SK-N-SH (cell line): ENCODE results near the gene VGF. TPM values are rescaled to one million over a fixed set of nuclear protein-coding genes. Genes with fewer than 3 reads are reported as not detected.
"Not testable (repeated sequence)": the region's sequence is repeated elsewhere in the genome, so short reads cannot be mapped to it uniquely, and the experiment has no call there.

Experiments
- CTCF ChIA-PET: fragments of 300-600, 350-600 bp; formaldehyde crosslinking; extraction: SDS; loops from one replicate; lab custom pipeline; 2021; lab: Yijun Ruan, JAX
- POLR2A ChIA-PET: fragments of 350-600 bp; sonication (Branson Sonifier 250); formaldehyde crosslinking; extraction: SDS; loops from one replicate; lab custom pipeline; 2020; ENCODE audit warnings: antibody characterized with exemption, inconsistent platforms; lab: Yijun Ruan, JAX
- DNase-seq: peaks from one replicate; pipeline ENCODE4 v3.0.0; 2012
- H2AFZ ChIP-seq: fragments of 200-600 bp; sonication (generic); 2 replicates; pipeline ENCODE4 v1.8.1; 2016; ENCODE audit warnings: antibody characterized with exemption, mild to moderate bottlenecking, low read depth
- H3F3A ChIP-seq: fragments of 200-600 bp; sonication (generic); replicated peaks from 2 replicates; pipeline ENCODE3; 2016; ENCODE audit warnings: antibody characterized with exemption, mild to moderate bottlenecking; ENCODE audit not compliant: insufficient read depth
- H3K27ac ChIP-seq, 2 experiments: fragments of 200-500 bp in 1 of 2; fragments of 200-600 bp in 1 of 2; sonication (Bioruptor generic) in 1 of 2; sonication (generic), shearing (Covaris generic) in 1 of 2; 2 replicates each; pipeline versions ENCODE4 v1.5.1 to v1.6.1; 2014 to 2016; ENCODE audit warnings: low read depth in 2 of 2, inconsistent platforms in 1 of 2, low read length in 1 of 2, mild to moderate bottlenecking in 1 of 2, mixed read lengths in 1 of 2
- H3K27me3 ChIP-seq: fragments of 200-600 bp; sonication (generic), shearing (Covaris generic); 2 replicates; pipeline ENCODE4 v1.6.1; 2016; ENCODE audit warnings: mixed run types; ENCODE audit not compliant: insufficient read depth
- H3K36me3 ChIP-seq, 2 experiments: fragments of 200-500 bp in 1 of 2; fragments of 200-600 bp in 1 of 2; sonication (Bioruptor generic) in 1 of 2; sonication (generic) in 1 of 2; replicated peaks in 1 of 2; 2 replicates each; pipeline versions ENCODE3 to v1.5.1; 2014 to 2016; ENCODE audit warnings: low read length in 1 of 2, mild to moderate bottlenecking in 1 of 2; ENCODE audit not compliant: insufficient read depth in 2 of 2, control insufficient read depth in 1 of 2
- H3K4me1 ChIP-seq, 2 experiments: fragments of 200-500 bp in 1 of 2; fragments of 200-600 bp in 1 of 2; sonication (Bioruptor generic) in 1 of 2; sonication (generic), shearing (Covaris generic) in 1 of 2; 2 replicates each; pipeline versions ENCODE4 v1.5.1 to v1.6.1; 2014 to 2016; ENCODE audit warnings: low read depth in 1 of 2, low read length in 1 of 2, mixed run types in 1 of 2; ENCODE audit not compliant: insufficient read depth in 2 of 2, control insufficient read depth in 1 of 2
- H3K4me2 ChIP-seq: fragments of 200-600 bp; sonication (generic), shearing (Covaris generic); 2 replicates; pipeline ENCODE4 v1.6.1; 2017; ENCODE audit warnings: mixed run types
- H3K4me3 ChIP-seq, 2 experiments: fragments of 200-500 bp in 1 of 2; fragments of 200-600 bp in 1 of 2; sonication (Bioruptor generic) in 1 of 2; sonication (generic), shearing (Covaris generic) in 1 of 2; 2 replicates each; pipeline versions ENCODE4 v1.5.1 to v1.8.1; 2014 to 2016; ENCODE audit warnings: low read depth in 2 of 2, inconsistent platforms in 1 of 2, low read length in 1 of 2, mild to moderate bottlenecking in 1 of 2, mixed read lengths in 1 of 2, moderate library complexity in 1 of 2
- H3K79me2 ChIP-seq: fragments of 200-600 bp; sonication (generic); 2 replicates; pipeline ENCODE4 v1.8.1; 2017; ENCODE audit warnings: mild to moderate bottlenecking; ENCODE audit not compliant: insufficient read depth
- H3K9ac ChIP-seq: fragments of 200-600 bp; sonication (generic); 2 replicates; pipeline ENCODE4 v1.6.1; 2017; ENCODE audit warnings: mixed run types
- H3K9me2 ChIP-seq: fragments of 200-600 bp; sonication (generic); 2 replicates; pipeline ENCODE4 v1.6.1; 2017; ENCODE audit warnings: mixed run types
- H3K9me3 ChIP-seq: fragments of 200-600 bp; sonication (generic); 2 replicates; pipeline ENCODE4 v1.6.1; 2017; ENCODE audit warnings: mixed run types, mild to moderate bottlenecking, moderate library complexity
- H4K20me1 ChIP-seq: fragments of 200-600 bp; sonication (generic); 2 replicates; pipeline ENCODE4 v1.6.1; 2017; ENCODE audit warnings: mild to moderate bottlenecking, mixed run types; ENCODE audit not compliant: insufficient read depth
- FOXM1 ChIP-seq: IDR thresholded peaks from 2 replicates; pipeline ENCODE4 v1.4.0; 2012; ENCODE audit warnings: low read depth, mild to moderate bottlenecking
- GATA2 ChIP-seq: sonication (generic); formaldehyde crosslinking; IDR thresholded peaks from 2 replicates; pipeline ENCODE4 v1.5.0; 2020; ENCODE audit warnings: mild to moderate bottlenecking, missing genetic modification reagents
- MEF2A ChIP-seq: IDR thresholded peaks from 2 replicates; pipeline ENCODE4 v1.4.0; 2012; ENCODE audit warnings: low read depth, borderline replicate concordance
- MXI1 ChIP-seq: IDR thresholded peaks from 2 replicates; pipeline ENCODE4 v1.6.1; 2012; ENCODE audit warnings: mild to moderate bottlenecking, low read depth, low read length, improper control_type of control experiment
- POLR2AphosphoS5 ChIP-seq: IDR thresholded peaks from 2 replicates; pipeline ENCODE4 v1.6.1; 2012; ENCODE audit warnings: low read depth, low read length
- RAD21 ChIP-seq: IDR thresholded peaks from 2 replicates; pipeline ENCODE4 v1.6.1; 2012; ENCODE audit warnings: mild to moderate bottlenecking, low read length
- SIN3A ChIP-seq: IDR thresholded peaks from 2 replicates; pipeline ENCODE4 v1.6.1; 2012; ENCODE audit warnings: low read depth, mild to moderate bottlenecking, low read length, moderate library complexity, borderline replicate concordance
- TAF1 ChIP-seq: IDR thresholded peaks from 2 replicates; pipeline ENCODE4 v1.6.1; 2012; ENCODE audit warnings: low read depth, mild to moderate bottlenecking, low read length, moderate library complexity, borderline replicate concordance
- WGBS: methylation state at CpG from one replicate; pipeline ENCODE4 v1.1.6; 2017; ENCODE audit warnings: low lambda C conversion rate; 5-methylcytosine and 5-hydroxymethylcytosine counted together
- polyA plus RNA-seq, 3 experiments: library from polyadenylated mRNA; depleted of rRNA; stranded (reverse); fragments of >200 nt; gene quantifications; 2 replicates each; pipeline ENCODE4 v1.2.3, GENCODE V29; 2012
- TF ChIP-seq, protein P1 (sequence below): fragments of 150-350 bp; IDR thresholded peaks from 2 replicates; pipeline ENCODE4 v1.6.1; 2016; ENCODE audit warnings: mild to moderate bottlenecking, low read depth, low read length
- TF ChIP-seq, protein P2 (sequence below): fragments of 150-350 bp; IDR thresholded peaks from 2 replicates; pipeline ENCODE4 v1.6.1; 2017; ENCODE audit warnings: antibody characterized with exemption, low read length, low read depth, borderline replicate concordance

VGF gene
- polyA plus RNA-seq, 1 of the 3 experiments (the other 2 are of a cell fraction): 54.3 TPM

DNA sequence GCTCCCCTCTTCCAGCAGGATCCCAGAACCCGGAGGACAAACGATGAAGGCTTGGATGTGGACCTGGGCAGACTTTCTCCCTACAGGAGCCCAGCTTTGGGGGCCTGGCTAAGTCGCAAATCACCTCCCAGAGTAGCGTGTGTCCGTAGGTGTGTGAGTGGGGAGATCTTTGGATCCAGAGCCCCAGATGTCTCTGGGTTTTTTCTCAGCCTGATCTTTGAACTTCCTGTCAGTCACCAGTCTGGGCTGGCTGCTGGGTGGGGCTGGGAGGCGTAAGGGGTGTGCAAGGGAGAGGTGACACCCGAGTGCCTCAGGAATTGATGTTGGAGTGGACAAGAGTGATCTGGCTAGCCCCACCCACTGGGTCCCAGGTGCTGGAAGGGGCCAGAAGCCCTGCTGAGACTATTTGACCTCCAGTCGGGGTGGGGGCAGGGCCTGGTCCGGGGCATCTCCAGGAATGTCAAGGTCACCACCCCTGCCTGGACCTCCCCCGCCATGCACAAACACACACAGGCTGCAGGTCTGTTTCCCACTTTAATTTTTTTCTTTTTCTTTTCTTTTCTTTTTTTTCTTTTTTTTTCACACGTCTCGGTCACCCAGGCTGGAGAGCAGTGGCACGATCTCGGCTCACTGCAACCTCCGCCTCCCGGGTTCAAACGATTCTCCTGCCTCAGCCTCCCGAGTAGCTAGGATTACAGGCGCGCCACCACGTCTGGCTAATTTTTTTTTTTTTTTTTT, 35.7 kb upstream of the VGF start, which contains the start of gene MOGAT3 (continued):
- no peak for TF ChIP-seq MEF2A
- no peak for TF ChIP-seq SIN3A
- no peak for TF ChIP-seq POLR2AphosphoS5

DNA sequence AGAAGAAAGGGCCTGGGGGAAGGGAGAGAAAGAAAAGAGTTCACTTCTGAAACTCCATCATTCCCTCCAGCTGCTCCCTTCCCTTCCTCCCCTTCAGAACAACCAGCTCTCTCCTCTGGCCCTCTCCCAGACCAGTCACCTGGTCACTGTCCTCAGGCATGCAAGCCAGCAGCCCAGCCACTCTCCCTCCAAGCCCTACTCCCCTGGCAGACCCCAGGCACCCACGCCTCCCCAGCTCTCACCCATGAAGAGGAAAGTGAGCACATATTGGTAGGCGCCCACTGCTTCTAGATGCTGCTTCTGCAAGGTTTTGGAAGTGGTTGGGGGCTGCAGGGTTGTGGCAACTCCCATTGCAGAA, 35.1 kb upstream of the VGF start:
- no peak for TF ChIP-seq FOXM1
- TF ChIP-seq TAF1: no peak
- TF ChIP-seq, protein P1, sequence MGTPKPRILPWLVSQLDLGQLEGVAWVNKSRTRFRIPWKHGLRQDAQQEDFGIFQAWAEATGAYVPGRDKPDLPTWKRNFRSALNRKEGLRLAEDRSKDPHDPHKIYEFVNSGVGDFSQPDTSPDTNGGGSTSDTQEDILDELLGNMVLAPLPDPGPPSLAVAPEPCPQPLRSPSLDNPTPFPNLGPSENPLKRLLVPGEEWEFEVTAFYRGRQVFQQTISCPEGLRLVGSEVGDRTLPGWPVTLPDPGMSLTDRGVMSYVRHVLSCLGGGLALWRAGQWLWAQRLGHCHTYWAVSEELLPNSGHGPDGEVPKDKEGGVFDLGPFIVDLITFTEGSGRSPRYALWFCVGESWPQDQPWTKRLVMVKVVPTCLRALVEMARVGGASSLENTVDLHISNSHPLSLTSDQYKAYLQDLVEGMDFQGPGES: no peak
- TF ChIP-seq RAD21: no peak
- no peak for TF ChIP-seq SIN3A
- no peak for TF ChIP-seq GATA2 (CRISPR knock-in tag)
- TF ChIP-seq, protein P2, sequence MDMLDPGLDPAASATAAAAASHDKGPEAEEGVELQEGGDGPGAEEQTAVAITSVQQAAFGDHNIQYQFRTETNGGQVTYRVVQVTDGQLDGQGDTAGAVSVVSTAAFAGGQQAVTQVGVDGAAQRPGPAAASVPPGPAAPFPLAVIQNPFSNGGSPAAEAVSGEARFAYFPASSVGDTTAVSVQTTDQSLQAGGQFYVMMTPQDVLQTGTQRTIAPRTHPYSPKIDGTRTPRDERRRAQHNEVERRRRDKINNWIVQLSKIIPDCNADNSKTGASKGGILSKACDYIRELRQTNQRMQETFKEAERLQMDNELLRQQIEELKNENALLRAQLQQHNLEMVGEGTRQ: no peak
- no peak for TF ChIP-seq MXI1
- TF ChIP-seq, all 33 proteins: peak for 0
- ChIA-PET CTCF (interaction anchor here (0.8 to 1.8 kb wide), 7 partner anchors 8 to 123 kb away, joined by 3 to 12 read pairs (median 5); partner anchors contain the start of genes PLOD3 and ZNHIT1), POLR2A (no interaction called here)

DNA sequence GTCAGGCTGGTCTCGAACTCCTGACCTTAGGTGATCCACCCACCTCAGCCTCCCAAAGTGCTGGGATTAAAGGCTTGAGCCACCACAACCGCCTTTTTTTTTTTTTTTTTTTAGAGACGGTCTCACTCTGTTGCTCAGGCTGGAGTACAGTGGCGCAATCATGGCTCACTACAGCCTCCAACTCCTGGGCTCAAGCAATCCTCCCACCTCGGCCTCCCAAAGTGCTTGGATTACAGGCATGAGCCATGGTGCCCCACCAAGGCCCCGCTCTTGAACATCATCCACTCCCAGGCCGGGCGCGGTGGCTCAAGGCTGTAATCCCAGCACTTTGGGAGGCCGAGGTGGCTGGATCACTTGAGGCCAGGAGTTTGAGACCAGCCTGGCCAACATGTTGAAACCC, 34.2 kb upstream of the VGF start:
- H3K79me2 ChIP-seq, H3K9me2 ChIP-seq, H2AFZ ChIP-seq, H3K27ac ChIP-seq, H3K4me2 ChIP-seq, H3F3A ChIP-seq, H3K4me3 ChIP-seq, DNase-seq, H3K4me1 ChIP-seq, H3K9ac ChIP-seq, H3K9me3 ChIP-seq, H3K36me3 ChIP-seq, H4K20me1 ChIP-seq, H3K27me3 ChIP-seq: not testable (repeated sequence)
- POLR2A ChIA-PET: interaction anchor here (1.7 kb wide), 1 partner anchor 18 kb away, joined by 5 read pairs; the partner anchor contains the start of genes PLOD3 and ZNHIT1
- WGBS: 82% methylated on average over 10 of the region's 10 CpGs
- CTCF ChIA-PET: interaction anchor here (0.9 to 1.8 kb wide), 6 partner anchors 7 to 105 kb away, joined by 3 to 13 read pairs (median 7); no protein-coding TSS in a partner anchor

More for the DNA sequence above, 35.1 kb upstream of the VGF start:
- Histone ChIP-seq H3K4me2 (no peak overlapping the region), H4K20me1 (no peaks in the 10 kb centered on the region), H3K9ac (no peak overlapping the region), H3K27me3 (no peaks in the 10 kb centered on the region; the same call in 1 of the 2 replicates), H3K79me2 (no peaks in the 10 kb centered on the region), H3F3A (no peaks in the 10 kb centered on the region), H2AFZ (no peak overlapping the region), H3K4me3 (no peak overlapping the region), H3K4me1 (no peaks in the 10 kb centered on the region), H3K9me3 (no peaks in the 10 kb centered on the region), H3K27ac (no peak overlapping the region), H3K36me3 (no peaks in the 10 kb centered on the region), H3K9me2 (no peaks in the 10 kb centered on the region)
- 66% methylated on average over 2 of the region's 2 CpGs for WGBS
- DNase-seq: peak; percentile 46
